Tibial nerve (tissue), 4 donors: ENCODE measurements around the gene STXBP6.

Experiments used
- CTCF ChIP-seq, 5 experiments: fragments of 200-600 bp in 3 of 5; fragments of 450-650 bp in 2 of 5; sonication (generic) in 3 of 5; IDR thresholded peaks; one replicate each; pipeline ENCODE4 v1.5.1; 2016 to 2019; ENCODE audit warnings: antibody characterized with exemption in 5 of 5, mild to moderate bottlenecking in 3 of 5, moderate library complexity in 2 of 5
- EP300 ChIP-seq, 2 donors: sonication (generic); formaldehyde crosslinking; IDR thresholded peaks; one replicate each; pipeline ENCODE4 v1.6.1; 2017; ENCODE audit warnings: antibody characterized with exemption in 2 of 2, mild to moderate bottlenecking in 1 of 2
- POLR2A ChIP-seq, 2 donors: fragments of 450-650 bp; IDR thresholded peaks; one replicate each; pipeline ENCODE4 v1.6.1; 2017; ENCODE audit warnings: antibody characterized with exemption in 2 of 2, mild to moderate bottlenecking in 2 of 2, moderate library complexity in 2 of 2

DNA sequence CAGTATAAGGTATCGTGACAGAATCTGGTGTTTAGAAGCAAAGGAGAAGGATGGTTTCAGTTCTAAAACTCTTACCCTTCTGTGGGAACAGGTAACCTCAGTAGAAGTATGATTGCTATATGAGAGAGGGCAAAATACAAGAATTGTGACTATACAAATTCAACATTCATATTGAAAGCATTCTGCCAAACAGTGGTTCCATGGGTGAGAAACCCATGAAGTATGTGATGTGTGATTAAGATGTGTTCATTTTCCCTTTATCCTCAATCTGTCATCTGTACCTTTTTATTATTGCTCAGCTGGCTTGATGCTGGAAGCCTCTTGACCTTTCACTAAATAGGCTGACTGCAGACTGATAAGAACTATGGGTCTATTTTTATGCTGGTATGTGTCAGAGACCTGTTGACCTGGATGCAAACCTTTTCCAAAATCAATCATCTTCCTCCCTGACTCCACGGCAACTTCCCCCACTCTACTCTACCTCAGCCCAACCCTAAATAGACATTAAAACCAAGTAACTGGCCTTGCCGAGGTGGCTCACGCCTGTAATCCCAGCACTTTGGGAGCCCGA lies 109.6 kb downstream of the STXBP6 start:
- TF ChIP-seq CTCF (IDR thresholded peaks at IDR 0.05) (no peak), POLR2A (IDR thresholded peaks at IDR 0.05) (no peak), EP300 (IDR thresholded peaks at IDR 0.05) (no peak)
